Central memory CD8-positive, alpha-beta T cell (primary cell): ENCODE data around the gene PTPRK.
A peak's percentile ranks its signal among the peaks of the same experiment; 100 is the strongest.

Experiments
- ATAC-seq: fragments of 150-1000 bp; cut with Tn5 transposase; replicated peaks from 2 replicates; pipeline ENCODE4 v1.10.0; 2022; ENCODE audit warnings: mild to moderate bottlenecking, moderate FRiP score, moderate number of reproducible peaks; ENCODE audit not compliant: poor library complexity, severe bottlenecking; ENCODE audit errors: extremely low read depth
- DNase-seq, 2 donors: peaks; one replicate each; pipeline ENCODE4 v3.0.0; 2021; ENCODE audit warnings: low spot score in 2 of 2
- H3K27ac Mint-ChIP-seq: one replicate; pipeline ENCODE4 v1.8.0; 2022; ENCODE audit warnings: low read depth, mild to moderate bottlenecking, moderate library complexity, mixed read lengths
- H3K27me3 Mint-ChIP-seq: one replicate; pipeline ENCODE4 v1.8.0; 2022; ENCODE audit warnings: mixed read lengths
- H3K36me3 Mint-ChIP-seq: one replicate; pipeline ENCODE4 v1.8.0; 2022; ENCODE audit warnings: mild to moderate bottlenecking, moderate library complexity, mixed read lengths; ENCODE audit not compliant: insufficient read depth
- H3K4me1 Mint-ChIP-seq: one replicate; pipeline ENCODE4 v1.8.0; 2022; ENCODE audit warnings: mixed read lengths
- H3K4me3 Mint-ChIP-seq: one replicate; pipeline ENCODE4 v1.8.0; 2022; ENCODE audit warnings: mild to moderate bottlenecking, moderate library complexity, mixed read lengths
- H3K9me3 Mint-ChIP-seq: one replicate; pipeline ENCODE4 v1.8.0; 2022; ENCODE audit warnings: mixed read lengths

The PTPRK gene

GRCh38 chr6:128266946-128267345 is 253.5 kb downstream of the PTPRK start:
- H3K4me1 Mint-ChIP-seq: no peaks in the 10 kb centered on the region
- H3K27ac Mint-ChIP-seq: no peak overlapping the region
- no peaks in the 10 kb centered on the region for H3K36me3 Mint-ChIP-seq
- peaks cover 5% of the 10 kb centered on the region for H3K9me3 Mint-ChIP-seq
- H3K4me3 Mint-ChIP-seq: no peak overlapping the region
- DNase-seq (no peak), ATAC-seq (no peak)
- no peaks in the 10 kb centered on the region for H3K27me3 Mint-ChIP-seq

DNA sequence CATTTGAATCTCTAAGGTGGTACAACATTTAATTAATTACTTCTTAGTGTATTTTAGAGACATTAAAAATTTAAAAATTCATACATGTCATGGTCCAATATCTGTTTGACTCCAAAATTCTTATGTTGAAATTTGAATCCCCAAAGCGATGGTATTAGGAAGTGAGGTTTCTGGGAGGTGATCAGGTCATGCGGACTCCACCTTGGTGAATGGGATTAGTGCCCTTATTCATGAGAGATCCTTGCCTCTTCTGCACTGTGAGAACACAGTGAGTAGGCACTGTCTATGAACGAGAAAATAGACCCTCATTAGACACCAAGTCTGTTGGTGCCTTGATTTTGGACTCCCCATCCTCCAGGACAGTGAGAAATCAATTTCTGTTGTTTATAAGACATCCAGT is 254.7 kb downstream of the PTPRK start:
- peaks cover 5% of the 10 kb centered on the region for H3K9me3 Mint-ChIP-seq
- no peaks in the 10 kb centered on the region for H3K36me3 Mint-ChIP-seq
- no peaks in the 10 kb centered on the region for H3K4me1 Mint-ChIP-seq
- H3K27me3 Mint-ChIP-seq: no peaks in the 10 kb centered on the region
- DNase-seq (no peak), ATAC-seq (no peak)
- H3K27ac Mint-ChIP-seq: no peak overlapping the region
- no peak overlapping the region for H3K4me3 Mint-ChIP-seq

DNA sequence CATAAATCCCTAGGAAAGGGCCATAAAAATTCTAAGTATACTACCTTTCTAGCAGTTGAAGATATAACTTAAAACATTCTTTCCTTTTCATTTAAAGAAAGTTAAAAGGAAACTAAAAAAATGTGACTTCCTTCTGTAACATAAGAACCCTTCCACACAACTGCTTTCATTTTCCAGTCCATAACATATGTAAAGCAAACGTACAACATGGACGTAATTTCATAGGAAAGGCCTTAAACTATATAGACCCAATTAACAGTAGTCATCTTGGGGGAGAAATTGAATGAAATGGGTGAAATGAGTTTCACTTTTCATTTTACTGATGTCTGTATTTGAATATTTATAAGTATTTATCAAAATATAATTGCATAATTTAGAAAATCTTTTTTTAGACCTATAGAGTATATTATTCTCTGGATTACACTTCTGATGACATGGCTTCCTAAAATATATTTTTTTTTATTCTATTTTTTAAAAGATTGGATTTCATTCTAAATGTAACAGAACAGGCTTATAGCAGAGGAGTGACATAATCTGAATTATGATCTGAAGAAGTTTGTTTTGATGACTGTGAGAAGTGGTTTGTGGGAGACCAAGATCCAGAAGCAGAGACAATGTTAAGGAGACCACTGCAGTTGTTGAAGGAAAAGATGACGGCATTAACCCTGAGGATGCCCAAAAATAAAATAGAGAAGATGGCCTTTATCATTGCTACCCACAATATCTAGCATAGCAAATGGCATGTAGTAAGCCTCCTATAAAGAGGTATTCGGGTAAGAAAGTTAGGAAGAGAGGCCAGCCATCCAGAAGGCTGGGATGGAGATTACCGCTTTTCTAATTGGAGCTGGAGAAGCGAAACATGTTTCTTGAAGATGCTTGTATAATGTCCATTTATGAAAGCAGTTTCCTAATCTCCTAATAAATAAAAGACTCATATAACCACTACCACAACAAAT is 260.4 kb downstream of the PTPRK start:
- Mint-ChIP-seq H3K9me3 (peaks cover 5% of the 10 kb centered on the region), H3K27me3 (no peaks in the 10 kb centered on the region), H3K4me1 (peaks cover 23% of the 10 kb centered on the region), H3K27ac (peak overlapping the region; percentile 75), H3K36me3 (peaks cover 1% of the 10 kb centered on the region), H3K4me3 (peak overlapping the region; percentile 27)
- ATAC-seq: peak; percentile 62
- no peak for DNase-seq

GRCh38 chr6:128259029-128259724 is 261.2 kb downstream of the PTPRK start:
- Mint-ChIP-seq H3K27me3 (no peaks in the 10 kb centered on the region), H3K36me3 (peaks cover 1% of the 10 kb centered on the region), H3K4me3 (peak overlapping the region; percentile 27), H3K27ac (peak overlapping the region; percentile 75), H3K4me1 (peaks cover 23% of the 10 kb centered on the region), H3K9me3 (peaks cover 5% of the 10 kb centered on the region)
- peak; percentile 86 for ATAC-seq
- no peak for DNase-seq

- no peak for ATAC-seq
- Mint-ChIP-seq H3K9me3 (no peaks in the 10 kb centered on the region), H3K4me1 (peaks cover 29% of the 10 kb centered on the region), H3K36me3 (peaks cover 1% of the 10 kb centered on the region), H3K4me3 (no peak overlapping the region), H3K27ac (no peak overlapping the region), H3K27me3 (no peaks in the 10 kb centered on the region)
- no peak for DNase-seq
Measured at GRCh38 chr6:128256095-128256494, 264.3 kb downstream of the PTPRK start.

DNA sequence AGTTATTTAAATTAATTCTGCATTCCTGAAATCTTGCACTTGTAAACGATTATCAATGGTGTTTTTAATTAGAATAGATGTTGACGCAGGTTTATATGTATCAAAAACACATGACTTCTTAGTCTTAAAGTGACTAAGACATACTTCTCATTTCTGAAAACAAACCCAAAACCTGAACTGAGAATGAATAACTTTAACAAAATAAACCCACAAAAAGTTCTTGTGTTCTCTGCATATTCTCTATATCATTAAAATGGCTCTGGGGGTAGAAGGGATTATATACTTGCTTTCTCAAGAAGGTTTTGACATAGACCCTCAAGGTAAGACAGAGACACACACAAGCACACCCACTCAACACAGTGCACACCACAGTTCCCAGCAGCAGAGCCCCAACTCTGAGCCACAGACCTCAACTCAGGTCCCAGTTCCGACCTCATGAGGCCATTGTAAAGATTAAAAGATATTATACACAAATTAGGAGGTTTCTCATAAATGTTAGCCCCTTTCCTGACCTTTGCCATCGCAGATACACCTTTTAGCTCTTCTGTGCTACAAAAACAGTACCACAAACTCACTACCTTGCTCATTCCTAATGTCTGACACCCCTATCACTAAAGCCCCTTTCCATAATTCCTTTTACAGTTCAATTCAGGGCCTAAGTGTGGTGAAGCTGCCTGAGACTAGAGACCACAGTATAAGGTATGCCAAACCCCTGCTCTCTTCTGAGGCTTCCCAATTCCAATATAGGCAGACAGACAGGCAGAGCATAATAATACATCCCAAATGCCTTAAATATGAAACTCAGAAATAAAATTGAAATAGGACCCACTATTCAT is 267.8 kb downstream of the PTPRK start:
- Mint-ChIP-seq H3K9me3 (no peaks in the 10 kb centered on the region), H3K36me3 (peaks cover 1% of the 10 kb centered on the region), H3K27me3 (no peaks in the 10 kb centered on the region), H3K27ac (no peak overlapping the region), H3K4me1 (peaks cover 7% of the 10 kb centered on the region), H3K4me3 (no peak overlapping the region)
- ATAC-seq (no peak), DNase-seq (no peak)

DNA sequence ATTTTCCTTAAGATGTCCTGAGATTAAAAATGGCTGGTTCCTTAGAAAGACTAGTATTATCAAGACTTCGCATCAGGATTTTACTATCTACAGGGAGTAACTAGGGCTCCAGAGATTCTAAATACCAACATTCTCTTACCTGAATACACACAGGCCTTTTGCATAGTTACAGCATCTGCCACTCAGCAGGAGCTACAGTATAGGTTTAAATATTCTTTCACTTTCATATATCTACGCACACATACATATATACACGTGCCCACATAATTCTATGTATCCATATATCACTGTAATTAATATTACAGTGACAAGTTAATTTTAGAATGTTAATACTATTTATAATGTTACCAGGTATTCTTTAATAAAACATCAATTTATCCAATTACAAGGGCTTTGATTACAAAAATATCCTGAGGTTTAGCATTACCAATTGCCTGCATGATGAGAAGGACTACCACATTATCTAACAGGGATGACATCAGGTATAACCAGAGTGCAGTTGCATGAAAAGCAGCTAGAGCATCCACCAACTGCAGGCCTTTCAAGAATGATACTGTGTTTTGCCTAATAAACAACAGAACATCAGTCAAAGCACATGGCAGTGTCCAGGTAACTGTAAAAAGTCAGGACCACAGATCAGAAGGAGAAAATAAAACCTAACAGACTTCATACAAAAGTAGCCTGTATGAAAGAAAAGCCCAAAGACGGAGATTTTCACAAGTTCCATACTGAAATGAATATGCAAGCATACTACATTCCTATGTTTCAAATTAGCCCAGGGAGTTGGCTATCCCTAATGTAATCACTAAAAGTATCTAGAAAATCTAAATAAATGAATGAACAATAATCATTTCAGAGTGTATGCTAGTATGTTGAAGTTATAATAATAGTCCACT is 268.7 kb downstream of the PTPRK start:
- H3K36me3 Mint-ChIP-seq: no peaks in the 10 kb centered on the region
- ATAC-seq (no peak), DNase-seq (no peak)
- no peak overlapping the region for H3K4me3 Mint-ChIP-seq
- H3K27ac Mint-ChIP-seq: no peak overlapping the region
- H3K4me1 Mint-ChIP-seq: peaks cover 7% of the 10 kb centered on the region
- no peaks in the 10 kb centered on the region for H3K9me3 Mint-ChIP-seq
- H3K27me3 Mint-ChIP-seq: no peaks in the 10 kb centered on the region

DNA sequence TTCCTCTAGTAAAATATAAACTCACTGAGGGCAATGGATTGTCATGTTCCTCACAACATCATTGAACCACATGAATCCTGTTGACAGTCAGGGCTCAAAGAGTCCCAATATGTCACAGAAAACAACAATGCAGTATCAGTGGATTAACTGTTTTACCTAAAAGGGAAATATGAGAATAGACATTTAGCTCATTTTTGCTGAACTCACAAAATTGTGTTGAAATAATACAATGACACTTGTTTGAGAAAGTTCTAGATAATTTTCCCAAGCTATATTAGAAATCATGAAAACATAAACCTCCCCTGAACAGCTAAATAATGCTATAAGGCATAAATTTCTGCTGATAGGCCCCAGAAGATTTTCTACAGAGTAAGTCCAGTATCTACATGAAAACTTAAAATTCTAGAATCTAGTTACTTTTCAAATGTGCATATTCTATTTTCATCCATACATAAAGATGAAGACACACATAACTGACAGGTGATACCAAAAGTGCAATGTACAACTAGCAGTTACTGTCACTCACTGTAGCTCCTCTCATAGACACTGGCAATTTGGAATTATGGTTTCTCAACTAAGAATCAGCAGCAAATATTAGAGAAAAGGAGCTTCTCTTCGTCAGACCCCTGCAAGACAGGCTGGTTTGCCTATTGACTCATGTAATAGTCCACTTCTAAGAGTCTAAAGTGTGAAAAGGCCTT is 269.9 kb downstream of the PTPRK start:
- DNase-seq (no peak), ATAC-seq (no peak)
- Mint-ChIP-seq H3K4me3 (no peak overlapping the region), H3K27me3 (no peaks in the 10 kb centered on the region), H3K9me3 (no peaks in the 10 kb centered on the region), H3K4me1 (peaks cover 7% of the 10 kb centered on the region), H3K27ac (no peak overlapping the region), H3K36me3 (no peaks in the 10 kb centered on the region)

- Mint-ChIP-seq H3K4me1 (peaks cover 7% of the 10 kb centered on the region), H3K4me3 (no peak overlapping the region), H3K36me3 (no peaks in the 10 kb centered on the region), H3K9me3 (no peaks in the 10 kb centered on the region), H3K27me3 (no peaks in the 10 kb centered on the region), H3K27ac (no peak overlapping the region)
- DNase-seq (no peak), ATAC-seq (no peak)
Measured at GRCh38 chr6:128249429-128249828, 271.0 kb downstream of the PTPRK start.

DNA sequence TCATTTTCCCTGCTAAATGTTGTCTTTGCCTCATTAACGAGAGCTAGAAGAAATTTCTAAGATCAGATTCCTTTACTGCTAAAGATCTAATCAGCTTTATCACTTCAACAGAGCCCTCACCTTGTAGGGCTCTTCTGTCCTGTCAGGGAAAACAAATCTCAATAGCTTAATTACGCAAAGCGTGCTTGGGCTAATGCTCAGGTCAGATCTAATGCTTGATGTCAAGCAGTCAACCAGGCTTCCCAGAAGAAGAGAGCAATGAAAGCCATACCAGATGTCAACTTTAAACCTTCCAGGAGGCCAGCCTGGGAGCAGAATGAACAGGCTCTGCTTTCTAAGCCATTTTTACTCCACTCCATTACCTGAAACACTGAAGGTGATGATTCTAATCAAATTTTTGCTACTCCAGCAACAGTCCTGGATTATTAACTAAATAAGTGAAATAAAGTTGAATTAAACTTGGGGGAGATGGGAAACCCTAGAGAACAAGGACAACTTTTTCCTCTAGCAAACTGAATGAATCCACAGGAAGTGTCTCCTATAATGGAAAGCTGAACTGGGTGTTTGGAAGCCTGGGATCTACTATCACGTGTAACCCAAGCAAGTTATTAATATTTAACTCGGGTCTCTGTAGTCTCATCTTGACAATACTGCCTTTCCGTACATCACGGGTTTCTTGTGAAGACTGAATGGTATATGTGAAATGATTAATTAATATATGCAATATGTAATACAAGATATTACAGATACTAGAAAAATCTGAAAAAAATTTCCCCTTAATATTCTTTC is 273.7 kb downstream of the PTPRK start:
- H3K27ac Mint-ChIP-seq: no peak overlapping the region
- H3K4me1 Mint-ChIP-seq: no peaks in the 10 kb centered on the region
- H3K36me3 Mint-ChIP-seq: no peaks in the 10 kb centered on the region
- H3K27me3 Mint-ChIP-seq: no peaks in the 10 kb centered on the region
- H3K4me3 Mint-ChIP-seq: no peak overlapping the region
- DNase-seq: no peak
- H3K9me3 Mint-ChIP-seq: no peaks in the 10 kb centered on the region
- ATAC-seq: no peak
